DOHH2 (cell line): ENCODE measurements around the gene CHKA.

Experiments
- H3F3A ChIP-seq: fragments of 200-600 bp; sonication (generic), shearing (Covaris generic); 2 replicates; pipeline ENCODE4 v1.6.0; 2016; ENCODE audit warnings: antibody characterized with exemption, mild to moderate bottlenecking; ENCODE audit not compliant: control insufficient read depth, insufficient read depth
- H3K27ac ChIP-seq: fragments of 200-600 bp; sonication (generic); 2 replicates; pipeline ENCODE4 v1.5.1; 2014; ENCODE audit warnings: low read depth, mild to moderate bottlenecking, low read length, moderate library complexity
- H3K27me3 ChIP-seq: fragments of 200-600 bp; sonication (generic); 2 replicates; pipeline ENCODE4 v1.6.1; 2014; ENCODE audit warnings: mild to moderate bottlenecking, low read length, mixed read lengths; ENCODE audit not compliant: control insufficient read depth
- H3K36me3 ChIP-seq: fragments of 200-600 bp; sonication (generic); 2 replicates; pipeline ENCODE4 v1.6.1; 2014; ENCODE audit warnings: mild to moderate bottlenecking, low read length, moderate library complexity, mixed read lengths; ENCODE audit not compliant: control insufficient read depth
- H3K4me1 ChIP-seq: fragments of 200-600 bp; sonication (generic); 2 replicates; pipeline ENCODE4 v1.6.1; 2014; ENCODE audit warnings: mild to moderate bottlenecking, low read length, mixed read lengths; ENCODE audit not compliant: control insufficient read depth
- H3K4me2 ChIP-seq: fragments of 200-600 bp; sonication (generic); 2 replicates; pipeline ENCODE4 v1.6.0; 2014; ENCODE audit warnings: mild to moderate bottlenecking, low read length, moderate library complexity
- H3K4me3 ChIP-seq: fragments of 200-600 bp; sonication (generic); 2 replicates; pipeline ENCODE4 v1.5.1; 2014; ENCODE audit warnings: mild to moderate bottlenecking, low read length, mixed read lengths
- H3K79me2 ChIP-seq: fragments of 200-600 bp; sonication (generic); 2 replicates; pipeline ENCODE4 v1.6.1; 2014; ENCODE audit warnings: mild to moderate bottlenecking, low read length, mixed read lengths; ENCODE audit not compliant: control insufficient read depth
- H3K9me2 ChIP-seq: fragments of 200-600 bp; sonication (generic); replicated peaks from 2 replicates; pipeline ENCODE4 v1.6.1; 2014; ENCODE audit warnings: mild to moderate bottlenecking, low read length, mixed read lengths; ENCODE audit not compliant: control insufficient read depth
- H3K9me3 ChIP-seq: fragments of 200-600 bp; sonication (generic); 2 replicates; pipeline ENCODE4 v1.6.1; 2014; ENCODE audit warnings: antibody characterized with exemption, low read length, mixed read lengths; ENCODE audit not compliant: control insufficient read depth, insufficient read depth
- H4K20me1 ChIP-seq: fragments of 200-600 bp; sonication (generic); 2 replicates; pipeline ENCODE4 v1.6.0; 2014; ENCODE audit warnings: low read depth, mild to moderate bottlenecking, antibody characterized with exemption, low read length, moderate library complexity; ENCODE audit not compliant: control insufficient read depth, insufficient read depth
- CTCF ChIP-seq: fragments of 200-600 bp; sonication (generic); IDR thresholded peaks from one replicate; pipeline ENCODE4 v1.5.1; 2014; ENCODE audit warnings: antibody characterized with exemption, mild to moderate bottlenecking, low read depth, low read length; ENCODE audit not compliant: poor library complexity, severe bottlenecking
- EZH2phosphoT487 ChIP-seq: fragments of 200-600 bp; sonication (generic); IDR thresholded peaks from 2 replicates; pipeline ENCODE4 v1.6.1; 2017; ENCODE audit warnings: borderline replicate concordance, mild to moderate bottlenecking, antibody characterized with exemption, low read length, moderate library complexity, mixed read lengths

CHKA gene

GRCh38 chr11:68141246-68142027 lies 20.2 kb upstream of the CHKA start:
- H3K4me2 ChIP-seq = no peak overlapping the region

DNA sequence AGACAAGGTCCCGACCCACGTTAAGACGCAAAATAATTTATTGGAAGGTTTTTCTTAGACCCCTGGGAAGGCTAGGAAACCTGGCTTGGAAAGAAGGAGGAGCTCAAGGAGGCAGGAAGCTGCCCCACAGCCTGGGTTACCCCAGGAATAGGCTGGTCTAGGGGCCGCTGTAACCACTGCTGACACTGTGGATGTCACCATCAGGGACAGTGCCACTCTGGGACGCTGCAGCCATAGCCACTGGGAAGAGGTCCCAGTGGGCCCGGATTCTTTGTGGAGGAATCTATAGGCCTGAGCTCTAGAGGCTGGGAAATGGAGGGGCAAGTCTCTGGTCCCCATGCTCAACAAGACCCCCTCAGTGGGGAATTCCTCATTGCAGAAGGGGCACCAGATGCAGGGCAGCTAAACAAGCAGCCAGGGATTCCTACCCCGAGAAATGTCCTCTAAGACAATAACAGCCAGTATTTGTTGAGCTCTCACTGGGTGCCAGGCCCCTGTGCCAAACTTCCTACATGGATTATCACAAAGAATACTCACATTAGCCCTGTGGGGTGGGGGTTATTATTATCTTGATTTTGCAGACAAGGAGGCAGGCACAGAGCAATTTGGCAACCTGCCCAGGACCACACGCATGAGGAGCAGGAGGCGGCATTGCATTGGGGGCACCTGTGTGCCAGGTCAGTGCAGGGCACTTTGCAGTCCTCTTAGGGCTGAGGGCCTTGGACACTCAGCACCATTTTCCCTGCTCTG lies 19.5 kb upstream of the CHKA start:
- Histone ChIP-seq H4K20me1 (no peaks in the 10 kb centered on the region; the same call in 1 of the 2 replicates), H3K36me3 (no peaks in the 10 kb centered on the region), H3K4me3 (no peak overlapping the region), H3K9me3 (no peaks in the 10 kb centered on the region), H3K27ac (no peak overlapping the region), H3K4me1 (peaks cover 3% of the 10 kb centered on the region; the same call in 1 of the 2 replicates), H3K79me2 (no peaks in the 10 kb centered on the region), H3K4me2 (no peak overlapping the region), H3K27me3 (peaks cover 14% of the 10 kb centered on the region), H3K9me2 (no peaks in the 10 kb centered on the region), H3F3A (no peaks in the 10 kb centered on the region)
- TF ChIP-seq EZH2phosphoT487 = no peak

More at GRCh38 chr11:68141246-68142027, 20.2 kb upstream of the CHKA start:
- Histone ChIP-seq H3K9me3 (no peaks in the 10 kb centered on the region), H3K9me2 (no peaks in the 10 kb centered on the region), H3K79me2 (no peaks in the 10 kb centered on the region), H3K4me3 (no peak overlapping the region), H3F3A (no peaks in the 10 kb centered on the region), H3K4me1 (peaks cover 3% of the 10 kb centered on the region; the same call in 1 of the 2 replicates), H3K27me3 (peaks cover 14% of the 10 kb centered on the region), H3K27ac (no peak overlapping the region), H4K20me1 (no peaks in the 10 kb centered on the region; the same call in 1 of the 2 replicates), H3K36me3 (no peaks in the 10 kb centered on the region)
- TF ChIP-seq EZH2phosphoT487 (no peak), CTCF (no peak)

- no peaks in the 10 kb centered on the region for H3K9me2 ChIP-seq
- H3K79me2 ChIP-seq = no peaks in the 10 kb centered on the region
- H3K4me2 ChIP-seq = no peak overlapping the region
- 0 out of 2 replicates have a peak, but pooled peaks cover 7% of the 10 kb centered on the region for H3K9me3 ChIP-seq
- H4K20me1 ChIP-seq = no peaks in the 10 kb centered on the region; the same call in 1 of the 2 replicates
- TF ChIP-seq CTCF (no peak), EZH2phosphoT487 (no peak)
- peaks cover 3% of the 10 kb centered on the region; the same call in 1 of the 2 replicates for H3K4me1 ChIP-seq
- no peak overlapping the region for H3K4me3 ChIP-seq
- H3K27me3 ChIP-seq = peaks cover 14% of the 10 kb centered on the region
- no peak overlapping the region for H3K27ac ChIP-seq
- H3K36me3 ChIP-seq = no peaks in the 10 kb centered on the region
- H3F3A ChIP-seq = no peaks in the 10 kb centered on the region
These were observed 17.0 kb upstream of the CHKA start for GRCh38 chr11:68138237-68138636.
